Activated CD8-positive, alpha-beta T cell treated with anti-CD3 and anti-CD28 coated beads for 36 hours (primary cell): ENCODE data around the gene TNFRSF6B. TPM values are rescaled to one million over a fixed set of nuclear protein-coding genes. Genes with fewer than 3 reads are reported as not detected.

ENCODE experiments used
- ATAC-seq: fragments of 200-7000 bp; cut with Tn5 transposase; one replicate; pipeline ENCODE4 v1.10.0; 2021; ENCODE audit warnings: mild to moderate bottlenecking, moderate library complexity
- CTCF ChIA-PET: fragments of 350-600 bp; sonication (Branson Sonifier 250); formaldehyde crosslinking; loops from one replicate; lab custom pipeline; 2021; ENCODE audit warnings: antibody characterized with exemption; lab: Charles Lee
- POLR2A ChIA-PET: fragments of 350-600 bp; sonication (Branson Sonifier 250); formaldehyde crosslinking; loops from one replicate; lab custom pipeline; 2021; ENCODE audit warnings: antibody characterized with exemption; lab: Charles Lee
- DNase-seq: peaks from one replicate; pipeline ENCODE4 v3.0.0-alpha.2; 2020
- H3K27ac Mint-ChIP-seq: one replicate; pipeline ENCODE4 v1.8.0; 2021; ENCODE audit warnings: mild to moderate bottlenecking, mixed read lengths
- H3K27me3 Mint-ChIP-seq: one replicate; pipeline ENCODE4 v1.8.0; 2021; ENCODE audit warnings: mixed read lengths
- H3K36me3 Mint-ChIP-seq: one replicate; pipeline ENCODE4 v1.8.0; 2021; ENCODE audit warnings: low read depth, mixed read lengths
- H3K4me1 Mint-ChIP-seq: one replicate; pipeline ENCODE4 v1.8.0; 2021; ENCODE audit warnings: low read depth, mixed read lengths
- H3K4me3 Mint-ChIP-seq: one replicate; pipeline ENCODE4 v1.8.0; 2021; ENCODE audit warnings: mild to moderate bottlenecking, moderate library complexity, mixed read lengths
- H3K9me3 Mint-ChIP-seq: one replicate; pipeline ENCODE4 v1.8.0; 2021; ENCODE audit warnings: mixed read lengths
- intact Hi-C: fragments of 100-400 bp; cut with micrococcal nuclease; formaldehyde crosslinking; loops from one replicate; pipeline ENCODE4 v1.10.0; 2022
- total RNA-seq, 2 experiments: library from RNA; stranded (reverse); gene quantifications; one replicate each; pipeline ENCODE4 v1.2.3, GENCODE V29; 2021
- TF ChIP-seq, protein P1 (sequence below): fragments of 200-600 bp; IDR thresholded peaks from one replicate; pipeline ENCODE4 v1.8.0; 2022; ENCODE audit warnings: antibody characterized with exemption, mild to moderate bottlenecking

TNFRSF6B gene
- total RNA-seq, 2 experiments from 2014 or later: not detected

DNA sequence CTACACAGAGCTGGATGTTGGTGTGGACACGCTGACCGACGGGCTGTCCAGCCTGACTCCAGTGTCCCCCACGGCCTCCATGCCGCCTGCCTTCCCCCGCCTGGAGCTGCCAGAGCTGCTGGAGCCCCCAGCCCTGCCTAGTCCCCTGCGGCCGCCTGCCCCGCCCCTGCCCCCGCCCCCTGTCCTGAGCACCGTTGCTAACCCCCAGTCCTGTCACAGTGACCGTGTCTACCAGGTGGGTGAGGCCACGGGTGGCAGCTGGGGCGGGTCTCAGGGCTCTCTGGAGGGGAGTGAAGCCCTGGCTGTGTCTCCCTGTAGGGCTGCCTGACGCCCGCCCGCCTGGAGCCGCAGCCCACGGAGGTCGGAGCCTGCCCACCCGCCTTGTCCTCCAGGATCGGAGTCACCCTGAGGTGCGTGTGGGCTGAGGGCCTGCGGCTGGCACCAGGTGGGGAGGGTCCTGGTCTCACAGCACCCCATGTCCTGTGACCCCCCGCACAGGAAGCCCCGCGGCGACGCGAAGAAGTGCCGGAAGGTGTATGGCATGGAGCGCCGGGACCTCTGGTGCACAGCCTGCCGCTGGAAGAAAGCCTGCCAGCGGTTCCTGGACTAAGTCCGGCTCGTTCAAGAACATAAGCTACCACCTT lies 46.1 kb downstream of the TNFRSF6B start:
- DNase-seq (no peak), ATAC-seq (no peak)
- Mint-ChIP-seq H3K4me3 (no peak overlapping the region), H3K27me3 (no peaks in the 10 kb centered on the region), H3K36me3 (no peaks in the 10 kb centered on the region), H3K9me3 (no peaks in the 10 kb centered on the region), H3K4me1 (peaks cover 1% of the 10 kb centered on the region), H3K27ac (no peak overlapping the region)
- ChIA-PET CTCF (no interaction called here), POLR2A (interaction anchor here (1.0 to 1.1 kb wide), 2 partner anchors 16 to 34 kb away, joined by 3 to 4 read pairs; no protein-coding TSS in a partner anchor)
- intact Hi-C loops: no loop called here
- TF ChIP-seq, protein P1, sequence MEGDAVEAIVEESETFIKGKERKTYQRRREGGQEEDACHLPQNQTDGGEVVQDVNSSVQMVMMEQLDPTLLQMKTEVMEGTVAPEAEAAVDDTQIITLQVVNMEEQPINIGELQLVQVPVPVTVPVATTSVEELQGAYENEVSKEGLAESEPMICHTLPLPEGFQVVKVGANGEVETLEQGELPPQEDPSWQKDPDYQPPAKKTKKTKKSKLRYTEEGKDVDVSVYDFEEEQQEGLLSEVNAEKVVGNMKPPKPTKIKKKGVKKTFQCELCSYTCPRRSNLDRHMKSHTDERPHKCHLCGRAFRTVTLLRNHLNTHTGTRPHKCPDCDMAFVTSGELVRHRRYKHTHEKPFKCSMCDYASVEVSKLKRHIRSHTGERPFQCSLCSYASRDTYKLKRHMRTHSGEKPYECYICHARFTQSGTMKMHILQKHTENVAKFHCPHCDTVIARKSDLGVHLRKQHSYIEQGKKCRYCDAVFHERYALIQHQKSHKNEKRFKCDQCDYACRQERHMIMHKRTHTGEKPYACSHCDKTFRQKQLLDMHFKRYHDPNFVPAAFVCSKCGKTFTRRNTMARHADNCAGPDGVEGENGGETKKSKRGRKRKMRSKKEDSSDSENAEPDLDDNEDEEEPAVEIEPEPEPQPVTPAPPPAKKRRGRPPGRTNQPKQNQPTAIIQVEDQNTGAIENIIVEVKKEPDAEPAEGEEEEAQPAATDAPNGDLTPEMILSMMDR: no peak

DNA sequence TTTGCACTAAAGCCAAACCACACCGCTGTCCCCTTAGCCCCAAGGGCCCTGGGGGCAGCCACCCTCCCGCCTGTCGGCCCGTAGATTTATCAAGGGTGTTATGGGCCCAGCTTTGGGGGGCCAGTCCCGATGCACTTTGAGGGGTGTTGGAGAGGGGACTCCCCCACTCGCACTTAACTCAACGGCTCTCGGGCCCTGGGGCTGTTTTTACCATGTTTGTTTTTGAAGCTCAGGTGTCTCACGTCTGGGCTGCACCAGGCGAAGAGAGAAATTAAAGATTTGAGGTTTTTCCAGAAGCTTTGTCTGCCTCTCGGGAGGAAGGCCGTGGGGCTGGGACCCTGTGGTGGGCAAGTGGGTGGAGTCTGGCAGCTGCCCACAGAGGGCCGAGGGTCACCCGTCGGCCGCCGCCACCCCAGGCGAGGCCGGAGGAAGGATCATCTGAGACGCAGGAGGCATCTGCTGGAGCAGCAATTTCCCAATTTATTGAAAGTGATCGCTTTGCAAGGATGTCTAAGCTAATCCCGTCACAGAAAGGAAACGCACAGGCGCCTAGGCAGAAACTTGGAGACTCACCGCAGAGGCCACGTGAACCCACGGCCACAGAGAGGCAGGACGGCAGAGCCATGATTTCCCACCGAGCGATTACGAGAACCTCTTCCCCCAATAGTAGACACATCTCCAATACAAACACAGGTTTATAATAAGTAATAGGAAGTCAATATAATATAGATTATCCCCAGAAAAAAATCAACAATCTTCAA lies 46.9 kb downstream of the TNFRSF6B start:
- intact Hi-C loops: no loop called here
- DNase-seq (no peak), ATAC-seq (no peak)
- Mint-ChIP-seq H3K36me3 (no peaks in the 10 kb centered on the region), H3K4me3 (no peak overlapping the region), H3K4me1 (peaks cover 1% of the 10 kb centered on the region), H3K27me3 (no peaks in the 10 kb centered on the region), H3K9me3 (no peaks in the 10 kb centered on the region), H3K27ac (no peak overlapping the region)
- CTCF ChIA-PET: interaction anchor here (1.0 to 1.2 kb wide), 3 partner anchors 12 to 32 kb away, joined by 3 read pairs; no protein-coding TSS in a partner anchor
- TF ChIP-seq, protein P1: no peak
- POLR2A ChIA-PET: no interaction called here

DNA sequence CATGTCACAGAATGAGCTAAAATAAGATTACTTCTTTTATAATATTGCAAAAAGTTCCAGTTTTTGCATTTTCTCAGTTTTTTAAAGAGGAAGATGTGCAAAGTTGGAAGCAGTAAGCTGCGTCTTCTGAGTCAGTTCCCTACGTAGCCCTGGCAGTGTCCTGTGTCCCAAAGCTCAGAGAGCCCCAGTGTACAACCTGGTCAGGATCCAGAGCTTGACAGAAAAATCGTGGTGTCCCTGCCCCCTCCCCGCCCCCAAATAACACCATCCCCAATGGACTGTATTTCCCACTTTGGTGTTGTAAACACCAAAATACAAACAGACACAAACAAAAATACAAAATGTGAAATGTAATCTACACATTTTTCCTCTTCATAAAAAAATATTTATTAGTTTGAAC lies 47.7 kb downstream of the TNFRSF6B start:
- intact Hi-C loops: no loop called here
- Mint-ChIP-seq H3K4me3 (no peak overlapping the region), H3K27me3 (no peaks in the 10 kb centered on the region), H3K9me3 (no peaks in the 10 kb centered on the region), H3K36me3 (no peaks in the 10 kb centered on the region), H3K4me1 (peaks cover 4% of the 10 kb centered on the region), H3K27ac (no peak overlapping the region)
- ChIA-PET POLR2A (no interaction called here), CTCF (interaction anchor here (1.0 to 1.7 kb wide), 4 partner anchors 12 to 37 kb away, joined by 3 to 4 read pairs (median 3); partner anchors contain the start of genes ARFRP1 and ZGPAT)
- ATAC-seq: no peak
- TF ChIP-seq, protein P1: no peak
- DNase-seq: no peak

DNA sequence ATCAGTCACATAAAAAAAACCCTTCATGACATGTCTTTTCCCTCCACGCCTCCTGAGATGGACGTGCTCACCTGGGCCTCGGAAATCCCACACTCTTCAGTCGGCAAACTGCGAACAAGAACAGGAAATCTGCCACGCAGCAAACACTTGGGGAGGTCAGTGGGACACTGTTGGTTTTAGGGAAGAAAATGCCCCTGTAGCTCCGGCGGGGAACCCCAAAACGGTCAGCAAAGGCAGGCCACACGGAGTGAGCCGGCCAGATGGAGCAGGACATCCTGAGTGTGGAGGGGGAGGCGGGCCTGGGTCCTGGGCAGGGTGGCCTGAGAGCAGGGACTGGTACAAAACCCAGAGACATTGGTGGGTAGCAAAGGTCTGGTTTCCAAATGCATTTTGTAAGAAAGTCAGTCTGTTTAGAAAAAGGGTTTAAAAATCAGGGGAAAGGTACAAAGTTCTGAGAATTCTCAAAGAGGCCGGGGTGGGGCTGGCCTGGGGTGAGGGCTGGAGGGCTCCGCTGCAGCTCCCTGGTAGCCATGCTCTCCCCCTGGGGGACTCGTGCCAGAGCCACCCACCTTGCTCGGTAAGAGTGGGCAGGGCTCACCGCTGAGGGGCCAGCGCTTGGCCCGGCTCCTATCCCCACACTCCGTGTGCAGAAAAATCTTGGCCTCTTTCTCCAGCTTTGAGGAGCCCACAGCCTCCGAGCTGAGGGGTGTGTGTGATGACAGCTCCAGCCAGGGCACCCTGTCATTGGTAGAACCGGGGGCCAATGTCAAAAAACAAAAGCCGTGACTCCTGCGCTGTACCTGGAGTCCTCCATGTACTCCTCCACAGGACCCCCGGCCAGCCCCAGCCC lies 48.3 kb downstream of the TNFRSF6B start:
- H3K4me1 Mint-ChIP-seq: peaks cover 7% of the 10 kb centered on the region
- CTCF ChIA-PET: interaction anchor here (1.2 to 1.7 kb wide), 3 partner anchors 11 to 37 kb away, joined by 3 to 4 read pairs (median 3); partner anchors contain the start of genes ARFRP1 and ZGPAT
- H3K27me3 Mint-ChIP-seq: no peaks in the 10 kb centered on the region
- no peaks in the 10 kb centered on the region for H3K36me3 Mint-ChIP-seq
- no peaks in the 10 kb centered on the region for H3K9me3 Mint-ChIP-seq
- no peak for ATAC-seq
- H3K4me3 Mint-ChIP-seq: no peak overlapping the region
- TF ChIP-seq, protein P1: no peak
- POLR2A ChIA-PET: interaction anchor here (1.0 kb wide), 2 partner anchors 11 to 37 kb away, joined by 3 read pairs; no protein-coding TSS in a partner anchor
- intact Hi-C loops: no loop called here
- H3K27ac Mint-ChIP-seq: no peak overlapping the region
- DNase-seq: no peak
